HG02678 (cell line): ENCODE results near the gene CD300H.
"Not testable (repeated sequence)": the region's sequence is repeated elsewhere in the genome, so short reads cannot be mapped to it uniquely, and the experiment has no call there.

Experiments
- ATAC-seq: cut with Tn5 transposase; IDR thresholded peaks from one replicate; pipeline ENCODE4 v1.9.1; 2021; ENCODE audit warnings: mild to moderate bottlenecking, moderate library complexity; ENCODE audit not compliant: unreplicated experiment

CD300H gene

DNA sequence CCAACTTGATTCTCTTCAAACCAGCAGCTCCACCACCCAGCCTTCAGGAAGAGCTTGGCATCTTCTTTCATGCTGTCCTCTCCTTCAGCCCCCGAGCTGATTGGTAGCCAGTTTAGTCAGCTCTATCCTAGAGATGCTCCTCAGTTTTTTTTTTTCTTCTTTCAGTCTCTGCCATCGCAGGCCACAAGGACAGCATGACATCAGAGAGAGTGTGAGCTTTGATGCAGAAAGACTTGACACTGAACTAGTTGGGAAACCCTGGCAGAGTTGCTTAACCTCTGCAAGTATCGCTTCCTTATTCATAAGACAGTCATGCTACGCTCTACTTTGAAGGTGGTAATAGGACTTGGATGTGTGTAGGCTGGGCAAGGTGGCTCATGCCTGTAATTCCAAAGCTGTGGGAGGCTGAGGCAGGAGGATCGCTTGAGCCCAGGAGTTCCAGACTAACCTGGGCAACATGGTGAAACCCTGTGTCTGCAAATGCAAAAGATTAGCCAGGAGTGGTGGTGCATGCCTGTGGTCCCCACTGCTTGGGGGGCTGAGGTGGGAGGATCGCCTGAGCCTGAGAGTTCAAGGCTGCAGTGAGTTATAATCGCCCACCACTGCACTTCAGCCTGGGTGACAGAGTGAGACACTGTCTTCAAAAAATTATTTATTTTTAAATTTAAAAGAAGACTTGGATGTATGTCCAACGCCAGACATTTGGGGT, 38.7 kb downstream of the CD300H start:
- peak; percentile 76 for ATAC-seq

DNA sequence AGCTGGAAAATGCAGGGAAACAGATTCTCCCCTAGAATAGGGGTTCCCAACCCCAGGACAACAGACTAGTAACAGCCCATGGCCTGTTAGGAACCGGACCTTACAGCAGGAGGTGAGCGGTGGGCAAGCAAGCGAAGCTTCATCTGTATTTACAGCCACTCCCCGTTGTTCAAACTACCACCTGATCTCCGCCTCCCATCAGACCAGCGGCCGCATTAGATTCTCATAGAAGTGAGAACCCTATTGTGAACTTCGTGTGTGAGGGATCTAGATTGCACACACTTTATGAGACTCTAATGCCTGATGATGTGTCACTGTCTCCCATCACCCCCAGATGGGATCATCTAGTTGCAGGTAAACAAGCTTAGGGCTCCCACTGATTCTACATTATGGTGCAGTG, 39.6 kb downstream of the CD300H start:
- no peak for ATAC-seq

DNA sequence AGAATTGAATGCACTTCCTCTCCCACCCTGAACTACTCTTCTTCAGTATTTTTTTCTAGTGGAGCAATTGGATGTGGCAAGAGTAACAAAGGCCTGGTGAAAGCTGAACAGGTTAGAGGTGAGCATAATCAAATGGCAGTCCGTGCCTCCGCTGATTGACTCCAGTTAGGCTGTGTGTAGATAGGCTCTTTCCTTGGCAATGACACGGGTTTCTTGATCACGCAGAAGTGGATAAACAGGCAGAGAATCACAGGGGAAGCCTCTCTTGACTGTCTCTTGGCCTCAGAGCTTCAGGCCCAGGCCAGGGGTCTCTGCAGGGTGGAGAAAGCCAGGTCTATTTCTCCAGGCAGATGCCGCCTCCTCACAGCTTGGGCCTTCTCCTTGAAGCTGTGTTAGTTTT, 40.2 kb downstream of the CD300H start:
- ATAC-seq: no peak

DNA sequence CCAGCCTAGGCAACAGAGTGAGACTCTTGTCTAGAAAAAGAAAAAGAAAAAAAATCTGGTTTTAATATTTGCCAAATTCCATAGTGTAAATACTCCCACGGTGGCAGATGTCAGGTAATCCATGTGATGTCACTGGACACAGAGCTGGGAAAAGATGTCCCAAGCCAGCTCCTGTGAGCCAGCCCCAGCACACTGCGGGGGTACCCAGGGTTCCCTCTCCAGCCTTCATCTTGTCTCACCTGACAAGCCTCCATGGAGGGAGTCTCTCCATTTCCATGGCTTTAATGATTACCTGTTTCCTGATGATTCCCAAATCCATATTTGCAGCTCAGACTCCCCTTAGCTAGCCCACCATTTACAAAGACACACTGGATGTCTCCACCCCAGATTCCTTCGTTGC, 40.6 kb downstream of the CD300H start:
- ATAC-seq: no peak

DNA sequence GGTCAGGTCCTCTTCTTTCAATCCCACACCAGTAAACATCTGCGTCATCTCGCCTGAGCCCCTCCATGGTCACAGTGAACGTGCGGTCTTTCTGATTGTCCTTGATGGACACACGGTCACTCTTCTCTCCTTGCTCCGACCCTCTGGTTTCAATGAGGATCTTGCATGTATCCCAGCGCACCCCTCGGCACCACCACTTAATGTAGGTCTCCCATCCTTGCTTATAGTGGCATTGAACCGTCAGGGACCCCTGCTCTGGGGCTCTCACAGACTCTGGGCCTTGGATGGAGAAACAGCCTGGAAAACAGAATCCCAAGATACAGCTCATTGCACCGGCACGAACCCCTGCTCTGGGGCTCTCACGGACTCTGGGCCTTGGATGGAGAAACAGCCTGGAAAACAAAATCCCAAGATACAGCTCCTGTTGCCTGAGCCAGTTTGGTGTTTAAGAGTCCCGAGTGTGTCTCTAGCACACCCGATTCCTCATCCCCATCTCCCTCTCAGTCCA, 41.5 kb downstream of the CD300H start:
- ATAC-seq: no peak

DNA sequence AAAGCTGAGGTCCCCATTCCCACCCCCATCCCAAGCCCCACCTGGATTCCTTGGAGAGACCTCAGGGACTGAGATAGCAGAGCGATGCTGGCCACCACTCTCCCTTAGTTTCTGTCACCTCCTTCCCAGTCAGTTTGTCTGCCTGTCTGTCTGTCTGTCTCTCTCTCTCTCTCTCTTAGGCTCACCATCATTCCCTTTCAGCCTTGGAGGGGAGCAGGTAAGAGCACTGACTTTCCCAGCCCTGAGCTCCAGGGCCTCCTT, 41.9 kb downstream of the CD300H start:
- no peak for ATAC-seq

DNA sequence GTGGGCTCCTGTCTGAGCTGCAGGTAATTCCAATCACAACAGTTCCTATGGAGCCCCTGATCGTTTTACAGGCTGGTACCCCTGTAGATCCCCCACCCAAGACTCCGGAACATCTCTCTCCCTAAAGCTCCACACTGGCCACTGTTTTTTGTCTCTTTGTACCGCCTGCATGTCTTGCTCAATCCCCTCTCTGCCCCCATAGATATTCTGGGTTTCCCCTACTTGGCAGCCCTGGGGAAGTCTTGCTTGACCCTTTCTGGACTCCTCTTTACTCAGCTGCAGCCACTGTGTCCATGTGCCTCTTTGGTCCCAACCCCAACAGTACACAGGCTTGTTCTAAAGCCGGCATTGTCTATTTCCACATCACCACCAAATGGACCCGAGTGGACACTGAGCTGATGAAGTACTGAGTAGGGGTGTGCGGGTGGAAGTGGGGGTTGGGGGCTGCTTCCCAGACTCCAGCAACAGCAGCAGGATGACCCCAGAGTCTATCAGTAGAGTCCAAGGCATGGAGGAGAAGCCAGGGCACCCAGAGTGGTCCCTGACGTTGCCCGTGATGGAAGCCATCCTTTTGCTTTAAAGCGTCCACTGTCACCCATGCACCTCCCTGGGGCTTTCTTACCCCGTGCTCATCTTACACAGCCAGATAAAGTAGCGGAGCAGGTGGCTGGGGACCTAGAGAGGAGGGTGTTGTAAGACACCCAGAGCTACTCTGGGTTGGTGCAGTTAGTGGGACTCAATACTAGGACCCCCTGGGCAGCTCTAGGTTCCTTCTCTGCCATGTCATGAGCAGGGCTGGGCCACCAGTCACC, 42.5 kb downstream of the CD300H start:
- ATAC-seq: no peak

GRCh38 chr17:74523308-74523707, 44.0 kb downstream of the CD300H start:
- ATAC-seq: no peak

DNA sequence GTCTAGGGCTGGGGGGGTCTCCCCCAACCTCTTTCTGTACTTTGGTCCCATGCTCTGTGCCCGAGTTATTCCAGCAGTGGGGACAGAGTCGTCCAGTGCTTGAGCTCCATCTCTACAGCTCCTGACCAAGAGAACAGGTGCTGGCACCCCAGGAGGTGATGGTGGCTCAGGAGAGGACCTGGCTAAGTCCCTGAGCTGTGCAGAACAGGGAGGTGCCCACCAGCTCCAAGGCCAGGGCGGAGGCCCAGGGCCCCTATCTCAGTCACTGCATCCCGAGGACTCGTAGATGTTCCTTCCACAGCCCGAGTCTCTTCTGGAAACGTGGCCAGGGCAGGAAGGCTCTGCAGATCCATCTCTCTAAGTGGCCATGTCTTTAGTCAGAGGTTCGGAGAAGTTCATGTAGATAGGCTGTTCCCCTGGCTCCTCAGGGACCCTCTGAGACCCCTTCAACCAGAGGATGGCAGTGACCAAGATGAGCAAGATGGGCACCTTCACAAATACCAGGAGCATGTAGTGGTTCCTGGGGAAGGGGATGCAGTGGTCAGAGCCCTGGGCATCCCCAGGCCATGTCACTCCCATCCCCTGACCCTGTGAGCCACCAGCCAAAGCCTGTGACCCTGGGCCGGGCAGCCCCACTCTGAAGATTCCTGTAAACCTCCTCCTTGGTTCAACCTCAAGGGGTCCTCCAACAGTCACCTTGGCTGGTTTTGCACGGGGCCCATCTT, 44.8 kb downstream of the CD300H start:
- ATAC-seq: no peak

- ATAC-seq: no peak
Measured at GRCh38 chr17:74521701-74522201, 45.6 kb downstream of the CD300H start.

- ATAC-seq: no peak
Measured at GRCh38 chr17:74520790-74521480, 46.4 kb downstream of the CD300H start.

DNA sequence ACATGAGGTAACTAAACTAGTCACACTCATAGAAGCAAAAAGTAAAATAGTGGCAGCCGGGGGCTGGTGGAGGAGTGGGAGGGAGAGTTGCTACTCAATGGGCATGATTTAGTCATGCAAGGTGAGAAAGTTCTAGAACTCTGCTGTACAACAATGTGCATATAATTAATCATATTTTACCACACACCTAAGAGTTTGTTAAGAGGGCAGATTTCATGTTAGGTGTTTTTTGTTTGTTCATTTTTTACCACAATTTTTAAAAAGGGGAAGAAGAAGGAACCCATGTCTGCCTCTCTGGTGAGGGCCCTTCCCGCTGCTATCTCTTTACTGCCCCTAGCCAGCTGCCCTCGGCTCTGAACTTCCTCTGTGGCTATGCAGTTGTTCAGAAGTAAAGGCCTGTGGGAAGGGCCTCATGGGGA, 47.3 kb downstream of the CD300H start:
- ATAC-seq: no peak

GRCh38 chr17:74518413-74518981, 48.8 kb downstream of the CD300H start:
- not testable (repeated sequence) for ATAC-seq

- no peak for ATAC-seq
Measured at GRCh38 chr17:74516561-74517328, 50.6 kb downstream of the CD300H start.

GRCh38 chr17:74515941-74516340, 51.4 kb downstream of the CD300H start:
- no peak for ATAC-seq

- no peak for ATAC-seq
Measured at GRCh38 chr17:74514632-74515334, 52.5 kb downstream of the CD300H start.

DNA sequence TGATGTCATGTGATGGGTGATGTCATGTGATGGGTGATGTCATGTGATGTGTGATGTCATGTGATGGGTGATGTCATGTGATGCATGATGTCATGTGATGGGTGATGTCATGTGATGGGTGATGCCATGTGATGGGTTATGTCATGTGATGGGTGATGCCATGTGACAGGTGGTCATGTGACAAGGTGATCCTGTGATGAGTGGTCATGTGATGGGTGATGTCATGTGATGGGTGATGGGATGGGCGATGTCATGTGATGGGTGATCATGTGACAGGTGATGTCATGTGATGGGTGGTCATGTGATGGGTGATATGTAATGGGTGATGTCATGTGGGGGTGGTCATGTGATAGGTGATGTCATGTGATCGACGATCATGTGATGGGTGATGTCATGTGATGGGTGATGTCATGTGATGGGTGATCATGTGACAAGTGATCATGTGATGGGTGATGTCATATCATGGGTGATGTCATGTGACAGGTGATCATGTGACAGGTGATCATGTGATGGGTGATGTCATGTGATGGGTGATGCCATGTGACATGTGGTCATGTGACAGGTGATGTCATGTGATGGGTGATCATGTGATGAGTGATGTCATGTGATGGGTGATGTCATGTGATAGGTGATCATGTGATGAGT, 53.2 kb downstream of the CD300H start:
- ATAC-seq: no peak

DNA sequence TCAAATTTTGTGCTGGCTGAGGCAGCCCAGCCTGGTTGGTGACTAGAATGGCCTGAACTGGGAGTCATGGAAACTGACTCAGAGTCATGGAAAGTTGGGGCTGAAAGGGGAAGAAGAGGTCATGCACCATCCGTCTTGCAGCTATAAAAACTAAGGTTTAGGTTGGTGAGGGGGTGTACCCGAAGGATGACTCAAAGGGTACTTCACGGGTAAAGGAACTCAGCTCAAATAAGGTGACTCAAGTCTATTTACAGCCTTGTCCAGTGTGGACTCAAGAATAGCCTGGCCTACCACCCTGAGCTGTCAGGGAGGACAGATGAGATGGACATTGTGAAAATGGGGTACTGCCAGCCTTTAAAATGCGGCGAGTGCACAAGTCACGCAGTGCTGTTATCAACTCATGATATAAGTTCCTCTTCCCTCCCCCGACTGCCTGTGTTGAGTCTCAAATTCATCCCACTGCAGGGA, 54.7 kb downstream of the CD300H start:
- ATAC-seq: no peak

- no peak for ATAC-seq
Measured at GRCh38 chr17:74512036-74512435, 55.3 kb downstream of the CD300H start.
